A673 (cell line): ENCODE measurements around the gene SRGAP1. TPM values are rescaled to one million over a fixed set of nuclear protein-coding genes. Genes with fewer than 3 reads are reported as not detected.
A peak's percentile ranks its signal among the peaks of the same experiment; 100 is the strongest.

Experiments
- BruUV-seq: library from RNA; stranded (reverse); fragments of 400-500 nt; replicated peaks from 2 replicates; lab custom pipeline; 2021; lab: Mats Ljungman, UMichigan
- CTCF ChIA-PET: fragments of 300-600 bp; sonication (Branson Sonifier 250); formaldehyde crosslinking; loops from one replicate; lab custom pipeline; 2022; ENCODE audit warnings: antibody characterized with exemption; lab: Charles Lee
- POLR2A ChIA-PET: fragments of 300-600 bp; sonication (Branson Sonifier 250); formaldehyde crosslinking; loops from one replicate; lab custom pipeline; 2022; ENCODE audit warnings: antibody characterized with exemption; ENCODE audit not compliant: low non-redundant PET; lab: Charles Lee
- DNase-seq: peaks from one replicate; pipeline ENCODE4 v3.0.0-alpha.2; 2015; ENCODE audit warnings: low spot score
- H3K27ac ChIP-seq: fragments of 200-600 bp; sonication (generic); 2 replicates; pipeline ENCODE4 v1.5.1; 2016; ENCODE audit warnings: mixed run types, low read depth, mild to moderate bottlenecking, mixed read lengths, antibody characterized with exemption, low read length; ENCODE audit not compliant: poor library complexity, severe bottlenecking
- H3K27me3 ChIP-seq: fragments of 200-600 bp; sonication (generic); replicated peaks from 2 replicates; pipeline ENCODE4 v1.6.1; 2017; ENCODE audit warnings: mixed run types, low read depth, mild to moderate bottlenecking, mixed read lengths, antibody characterized with exemption, low read length; ENCODE audit not compliant: insufficient read depth, poor library complexity
- H3K36me3 ChIP-seq: fragments of 200-600 bp; sonication (generic); 2 replicates; pipeline ENCODE4 v1.6.1; 2016; ENCODE audit warnings: mixed run types, mild to moderate bottlenecking, mixed read lengths, antibody characterized with exemption, low read length; ENCODE audit not compliant: insufficient read depth, poor library complexity, severe bottlenecking
- H3K4me1 ChIP-seq: fragments of 200-600 bp; sonication (generic); 2 replicates; pipeline ENCODE4 v1.6.1; 2017; ENCODE audit warnings: mixed run types, mild to moderate bottlenecking, mixed read lengths, antibody characterized with exemption, low read length; ENCODE audit not compliant: insufficient read depth, poor library complexity, severe bottlenecking
- H3K4me3 ChIP-seq: fragments of 200-600 bp; sonication (generic); 2 replicates; pipeline ENCODE4 v1.5.1; 2016; ENCODE audit warnings: low read depth, mixed run types, mild to moderate bottlenecking, mixed read lengths, low read length; ENCODE audit not compliant: poor library complexity, severe bottlenecking
- H3K9me3 ChIP-seq: fragments of 200-600 bp; sonication (generic); 2 replicates; pipeline ENCODE4 v1.6.1; 2016; ENCODE audit warnings: mixed run types, low read depth, mild to moderate bottlenecking, mixed read lengths, antibody characterized with exemption, low read length; ENCODE audit not compliant: poor library complexity, severe bottlenecking
- CTCF ChIP-seq: fragments of 300-800, 200-600 bp; sonication (generic); conservative IDR thresholded peaks from 2 replicates; pipeline ENCODE4 v1.5.1; 2017; ENCODE audit warnings: low read depth, mild to moderate bottlenecking, antibody characterized with exemption, low read length, moderate library complexity, mixed read lengths
- EZH2 ChIP-seq: fragments of 200-600 bp; sonication (generic); IDR thresholded peaks from 2 replicates; pipeline ENCODE4 v1.6.1; 2017; ENCODE audit warnings: borderline replicate concordance, low read depth, mild to moderate bottlenecking, mixed read lengths, antibody characterized with exemption, low read length; ENCODE audit not compliant: poor library complexity, severe bottlenecking
- intact Hi-C: fragments of 100-400 bp; cut with micrococcal nuclease; formaldehyde crosslinking; loops from one replicate; pipeline ENCODE4 v1.10.0; 2022; ENCODE audit not compliant: unreplicated experiment
- total RNA-seq: library from RNA; stranded (reverse); gene quantifications from 2 replicates; pipeline ENCODE4 v1.2.3, GENCODE V29; 2021

SRGAP1 gene
- total RNA-seq, 1 experiment from 2014 or later, result 9.7 TPM

- ChIA-PET CTCF (no interaction called here), POLR2A (no interaction called here)
- Histone ChIP-seq H3K36me3 (no peaks in the 10 kb centered on the region), H3K4me1 (peaks cover 63% of the 10 kb centered on the region), H3K27ac (peak overlapping the region; percentile 52), H3K27me3 (no peaks in the 10 kb centered on the region), H3K9me3 (no peaks in the 10 kb centered on the region), H3K4me3 (no peak overlapping the region)
- no peak for TF ChIP-seq EZH2
- TF ChIP-seq CTCF, result no peak
- no peak for DNase-seq
- no TSS peak for BruUV-seq
- intact Hi-C loops, result no loop called here
These were observed 101.3 kb downstream of the SRGAP1 start for GRCh38 chr12:63945777-63946176.

- CTCF ChIA-PET, result no interaction called here
- intact Hi-C loops, result no loop called here
These were observed 103.7 kb downstream of the SRGAP1 start for GRCh38 chr12:63948211-63948610.

GRCh38 chr12:63949902-63950301 is 105.4 kb downstream of the SRGAP1 start:
- peaks cover 23% of the 10 kb centered on the region for H3K4me1 ChIP-seq
- no peaks in the 10 kb centered on the region for H3K36me3 ChIP-seq
- ChIA-PET POLR2A (no interaction called here), CTCF (no interaction called here)
- intact Hi-C loops, result no loop called here
- no TSS peak for BruUV-seq
- no peaks in the 10 kb centered on the region for H3K9me3 ChIP-seq
- DNase-seq, result no peak
- H3K27ac ChIP-seq, result no peak overlapping the region
- no peak overlapping the region for H3K4me3 ChIP-seq
- no peaks in the 10 kb centered on the region for H3K27me3 ChIP-seq
- no peak for TF ChIP-seq CTCF
- TF ChIP-seq EZH2, result no peak

More at GRCh38 chr12:63948211-63948610, 103.7 kb downstream of the SRGAP1 start:
- H3K27me3 ChIP-seq, result no peaks in the 10 kb centered on the region
- no peaks in the 10 kb centered on the region for H3K36me3 ChIP-seq
- no peak for DNase-seq
- no peak overlapping the region for H3K4me3 ChIP-seq
- TF ChIP-seq EZH2 (no peak), CTCF (no peak)
- peaks cover 40% of the 10 kb centered on the region for H3K4me1 ChIP-seq
- H3K27ac ChIP-seq, result no peak overlapping the region
- POLR2A ChIA-PET, result no interaction called here
- no TSS peak for BruUV-seq
- no peaks in the 10 kb centered on the region for H3K9me3 ChIP-seq
